Upper lobe of left lung (tissue), 6 donors: ENCODE data around the gene GRIK2. TPM values are rescaled to one million over a fixed set of nuclear protein-coding genes. Genes with fewer than 3 reads are reported as not detected.

Experiments
- ATAC-seq, 2 donors: fragments of 200-7000 bp; cut with Tn5 transposase; one replicate each; pipeline ENCODE4 v1.9.1; 2022; ENCODE audit warnings: mild to moderate bottlenecking in 2 of 2, moderate library complexity in 2 of 2; ENCODE audit not compliant: low FRiP score in 2 of 2
- DNase-seq, 2 donors: peaks; one replicate each; pipeline ENCODE4 v3.0.0-alpha.2; 2019 to 2020
- H3K27ac ChIP-seq, 4 donors: fragments of 200-600 bp; sonication (generic); one replicate each; pipeline ENCODE4 v1.5.1; 2016 to 2019
- H3K27me3 ChIP-seq, 4 donors: fragments of 200-600 bp; sonication (generic); one replicate each; pipeline ENCODE4 v1.5.1; 2017 to 2019
- H3K36me3 ChIP-seq, 4 donors: fragments of 200-600 bp; sonication (generic); one replicate each; pipeline ENCODE4 v1.5.1; 2016 to 2019
- H3K4me1 ChIP-seq, 4 donors: fragments of 200-600 bp; sonication (generic); one replicate each; pipeline ENCODE4 v1.5.1; 2018 to 2019
- H3K4me3 ChIP-seq, 4 donors: fragments of 200-600 bp; sonication (generic); one replicate each; pipeline ENCODE4 v1.5.1; 2017 to 2019; ENCODE audit warnings: mild to moderate bottlenecking in 2 of 4, moderate library complexity in 1 of 4
- H3K9me3 ChIP-seq, 4 donors: fragments of 200-600 bp; sonication (generic); one replicate each; pipeline ENCODE4 v1.5.1; 2018 to 2019
- EP300 ChIP-seq, 4 donors: sonication (generic); formaldehyde crosslinking; IDR thresholded peaks; one replicate each; pipeline ENCODE4 v1.5.1; 2017; ENCODE audit warnings: antibody characterized with exemption in 4 of 4, control low read depth in 2 of 4
- POLR2A ChIP-seq, 4 donors: fragments of 450-650 bp; IDR thresholded peaks; one replicate each; pipeline ENCODE4 v1.5.1; 2016 to 2017; ENCODE audit warnings: antibody characterized with exemption in 4 of 4, mild to moderate bottlenecking in 2 of 4
- POLR2AphosphoS5 ChIP-seq, 2 donors: sonication (generic); formaldehyde crosslinking; IDR thresholded peaks; one replicate each; pipeline ENCODE4 v1.5.1; 2017; ENCODE audit warnings: antibody characterized with exemption in 2 of 2
- WGBS, 2 donors: methylation state at CpG; one replicate each; pipeline ENCODE4 v1.1.5; 2017 to 2018; 5-methylcytosine and 5-hydroxymethylcytosine counted together
- total RNA-seq, 6 donors: library from RNA; depleted of rRNA in 4 of 6; stranded (reverse); fragments of >200 nt in 4 of 6; gene quantifications; one replicate each; pipeline versions ENCODE4 v1.1.0 to v1.2.1, GENCODE V29; 2016 to 2021
- TF ChIP-seq, protein P1 (sequence below), 6 experiments: fragments of 450-650 bp in 4 of 6; fragments of 200-600 bp in 2 of 6; sonication (generic) in 2 of 6; IDR thresholded peaks; one replicate each; pipeline ENCODE4 v1.5.1; 2016 to 2019; ENCODE audit warnings: antibody characterized with exemption in 6 of 6
- donor health status: DM: no; HTN: no; CAD: no; lungs with moderate emphysema.
- donor health status: DM: no; HTN: yes; CAD: no; lungs with severe emphysema.

Gene GRIK2
- total RNA-seq, 6 donors from 2014 or later: 0.07 to 1.2 (median 0.50) TPM; not detected in 2

DNA sequence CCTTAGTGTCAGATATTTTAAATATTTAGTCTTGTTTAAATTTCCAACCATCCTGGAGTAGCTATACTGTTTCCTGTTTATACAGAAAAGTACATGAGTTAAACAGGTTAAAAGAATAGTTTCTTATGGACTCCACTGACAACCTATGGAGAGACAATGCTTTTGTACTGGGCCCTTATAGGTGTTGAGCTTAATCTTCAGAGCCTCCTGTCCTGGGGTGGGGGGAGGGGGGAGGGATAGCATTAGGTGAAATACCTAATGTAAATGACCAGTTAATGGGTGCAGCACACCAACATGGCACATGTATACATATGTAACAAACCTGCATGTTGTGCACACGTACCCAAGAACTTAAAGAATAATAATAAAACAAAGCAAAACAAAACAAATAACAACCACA lies 322.9 kb downstream of the GRIK2 start:
- H3K4me1 ChIP-seq: no peaks in the 10 kb centered on the region
- no peak overlapping the region for H3K27ac ChIP-seq
- no peaks in the 10 kb centered on the region for H3K36me3 ChIP-seq
- no peak for TF ChIP-seq POLR2A (IDR thresholded peaks at IDR 0.05)
- no peak for TF ChIP-seq POLR2AphosphoS5 (IDR thresholded peaks at IDR 0.05)
- TF ChIP-seq, protein P1, sequence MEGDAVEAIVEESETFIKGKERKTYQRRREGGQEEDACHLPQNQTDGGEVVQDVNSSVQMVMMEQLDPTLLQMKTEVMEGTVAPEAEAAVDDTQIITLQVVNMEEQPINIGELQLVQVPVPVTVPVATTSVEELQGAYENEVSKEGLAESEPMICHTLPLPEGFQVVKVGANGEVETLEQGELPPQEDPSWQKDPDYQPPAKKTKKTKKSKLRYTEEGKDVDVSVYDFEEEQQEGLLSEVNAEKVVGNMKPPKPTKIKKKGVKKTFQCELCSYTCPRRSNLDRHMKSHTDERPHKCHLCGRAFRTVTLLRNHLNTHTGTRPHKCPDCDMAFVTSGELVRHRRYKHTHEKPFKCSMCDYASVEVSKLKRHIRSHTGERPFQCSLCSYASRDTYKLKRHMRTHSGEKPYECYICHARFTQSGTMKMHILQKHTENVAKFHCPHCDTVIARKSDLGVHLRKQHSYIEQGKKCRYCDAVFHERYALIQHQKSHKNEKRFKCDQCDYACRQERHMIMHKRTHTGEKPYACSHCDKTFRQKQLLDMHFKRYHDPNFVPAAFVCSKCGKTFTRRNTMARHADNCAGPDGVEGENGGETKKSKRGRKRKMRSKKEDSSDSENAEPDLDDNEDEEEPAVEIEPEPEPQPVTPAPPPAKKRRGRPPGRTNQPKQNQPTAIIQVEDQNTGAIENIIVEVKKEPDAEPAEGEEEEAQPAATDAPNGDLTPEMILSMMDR (IDR thresholded peaks at IDR 0.05): no peak
- TF ChIP-seq EP300 (IDR thresholded peaks at IDR 0.05): no peak
- DNase-seq (no peak), ATAC-seq (no peak)
- no peak overlapping the region for H3K4me3 ChIP-seq
- 82 to 83% methylated on average over 1 of the region's 1 CpG for WGBS, 2 donors
- no peaks in the 10 kb centered on the region for H3K9me3 ChIP-seq
- H3K27me3 ChIP-seq: no peaks in the 10 kb centered on the region

DNA sequence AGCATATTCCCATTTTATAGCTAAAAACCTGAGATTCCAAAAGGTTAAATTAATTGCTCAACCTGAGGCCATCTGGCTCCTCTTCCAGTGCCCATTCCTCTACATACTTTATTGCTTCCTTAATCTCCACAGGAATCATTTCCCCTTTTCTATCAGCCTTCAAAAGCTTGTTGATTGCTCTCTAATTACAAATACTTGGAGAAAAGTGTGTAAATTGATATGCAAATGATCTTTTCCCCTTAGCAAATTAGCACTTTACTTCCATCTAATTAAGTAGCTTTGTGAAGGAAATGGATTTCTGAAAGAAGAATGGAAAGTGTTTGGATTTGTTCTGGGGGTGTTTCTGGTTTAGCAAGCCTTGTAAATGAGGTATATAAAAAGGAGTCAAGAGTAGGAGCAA lies 323.3 kb downstream of the GRIK2 start:
- no peak overlapping the region for H3K27ac ChIP-seq
- DNase-seq (no peak), ATAC-seq (no peak)
- H3K36me3 ChIP-seq: no peaks in the 10 kb centered on the region
- H3K4me3 ChIP-seq: no peak overlapping the region
- H3K4me1 ChIP-seq: no peaks in the 10 kb centered on the region
- no peaks in the 10 kb centered on the region for H3K27me3 ChIP-seq
- TF ChIP-seq, protein P1 (IDR thresholded peaks at IDR 0.05): no peak
- no peak for TF ChIP-seq POLR2AphosphoS5 (IDR thresholded peaks at IDR 0.05)
- TF ChIP-seq EP300 (IDR thresholded peaks at IDR 0.05): no peak
- TF ChIP-seq POLR2A (IDR thresholded peaks at IDR 0.05): no peak
- no peaks in the 10 kb centered on the region for H3K9me3 ChIP-seq

DNA sequence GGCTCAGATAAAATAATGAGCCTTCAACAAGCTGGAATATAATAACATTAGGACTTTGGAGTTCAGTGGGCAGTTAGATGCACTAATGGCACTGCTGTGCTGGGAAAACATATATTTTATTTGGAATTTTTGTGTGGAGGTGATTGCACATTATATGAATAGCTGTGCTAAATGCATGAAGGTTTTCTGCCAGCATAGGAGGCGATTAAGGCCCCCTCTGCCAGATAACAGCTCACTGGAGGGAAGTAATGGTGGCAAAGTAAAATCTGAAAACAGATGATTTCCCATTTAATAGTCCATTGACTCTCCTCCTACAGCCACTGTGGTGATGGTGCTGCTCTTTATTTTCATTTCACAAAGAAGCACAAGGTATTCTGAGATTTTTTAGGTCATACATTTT lies 326.0 kb downstream of the GRIK2 start:
- H3K27me3 ChIP-seq: no peaks in the 10 kb centered on the region
- WGBS, 2 donors: 63 to 65% methylated on average over 1 of the region's 1 CpG
- DNase-seq: no peak
- TF ChIP-seq POLR2A (IDR thresholded peaks at IDR 0.05) (no peak), POLR2AphosphoS5 (IDR thresholded peaks at IDR 0.05) (no peak), EP300 (IDR thresholded peaks at IDR 0.05) (no peak)
- TF ChIP-seq, protein P1 (IDR thresholded peaks at IDR 0.05): no peak
- H3K4me1 ChIP-seq: no peaks in the 10 kb centered on the region
- H3K36me3 ChIP-seq: no peaks in the 10 kb centered on the region
- ATAC-seq: no peak
- no peak overlapping the region for H3K4me3 ChIP-seq
- no peak overlapping the region for H3K27ac ChIP-seq
- no peaks in the 10 kb centered on the region for H3K9me3 ChIP-seq

DNA sequence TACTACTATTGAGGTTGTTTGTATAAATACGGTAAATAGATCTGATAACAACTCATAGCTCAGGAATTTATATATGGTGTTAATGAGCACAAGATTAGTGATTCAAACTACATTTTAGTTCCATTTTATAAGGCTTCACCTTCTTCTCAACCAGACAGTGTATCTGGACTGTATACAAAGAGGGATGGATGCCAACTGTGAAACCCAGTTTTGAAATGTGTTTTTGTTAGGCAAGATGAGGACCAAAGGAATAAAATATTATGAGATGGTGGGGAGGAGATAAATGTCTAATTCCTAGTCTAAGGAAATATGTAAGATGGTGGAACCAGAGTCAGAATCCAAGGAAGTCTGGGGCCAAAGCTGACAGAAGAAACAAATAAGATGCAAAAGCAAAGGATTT lies 329.0 kb downstream of the GRIK2 start:
- WGBS, 2 donors: 96 to 97% methylated on average over 1 of the region's 1 CpG
- H3K36me3 ChIP-seq: no peaks in the 10 kb centered on the region
- no peaks in the 10 kb centered on the region for H3K27me3 ChIP-seq
- ATAC-seq (no peak), DNase-seq (no peak)
- TF ChIP-seq POLR2A (IDR thresholded peaks at IDR 0.05): no peak
- TF ChIP-seq, protein P1 (IDR thresholded peaks at IDR 0.05): no peak
- no peak for TF ChIP-seq EP300 (IDR thresholded peaks at IDR 0.05)
- TF ChIP-seq POLR2AphosphoS5 (IDR thresholded peaks at IDR 0.05): no peak
- H3K27ac ChIP-seq: no peak overlapping the region
- H3K4me1 ChIP-seq: no peaks in the 10 kb centered on the region
- H3K9me3 ChIP-seq: no peaks in the 10 kb centered on the region
- H3K4me3 ChIP-seq: no peak overlapping the region

DNA sequence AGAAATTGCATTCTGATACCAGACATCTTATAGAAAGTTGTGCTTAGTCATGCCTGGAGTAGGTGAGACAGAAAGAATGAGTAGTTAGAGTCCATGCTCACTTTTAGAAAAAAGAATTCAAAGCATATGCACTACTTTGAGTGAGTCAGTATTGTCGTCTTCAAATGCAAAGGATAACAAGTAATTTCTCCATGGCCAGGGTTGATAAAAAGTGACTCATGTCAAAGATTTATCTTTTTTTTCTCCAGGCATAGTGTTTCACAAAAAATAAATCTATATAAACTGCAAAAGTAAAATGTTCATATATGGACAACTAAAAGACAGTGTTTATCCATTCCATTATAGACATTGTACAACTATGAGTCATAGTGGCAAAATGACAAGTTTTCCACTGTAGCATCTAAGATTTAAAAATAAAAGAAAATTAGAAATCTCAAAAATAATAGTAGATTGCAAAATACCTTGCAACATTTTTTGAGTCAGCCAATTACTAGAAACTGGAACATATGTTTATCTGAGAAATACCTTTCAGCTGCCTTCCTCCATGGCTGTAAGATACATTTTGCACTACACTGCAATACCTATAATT lies 329.6 kb downstream of the GRIK2 start:
- no peaks in the 10 kb centered on the region for H3K4me1 ChIP-seq
- H3K27me3 ChIP-seq: no peaks in the 10 kb centered on the region
- no peaks in the 10 kb centered on the region for H3K9me3 ChIP-seq
- ATAC-seq: no peak
- no peak overlapping the region for H3K4me3 ChIP-seq
- TF ChIP-seq EP300 (IDR thresholded peaks at IDR 0.05) (no peak), POLR2AphosphoS5 (IDR thresholded peaks at IDR 0.05) (no peak), POLR2A (IDR thresholded peaks at IDR 0.05) (no peak)
- TF ChIP-seq, protein P1 (IDR thresholded peaks at IDR 0.05): no peak
- no peaks in the 10 kb centered on the region for H3K36me3 ChIP-seq
- WGBS, 2 donors: 58 to 67% methylated on average over 1 of the region's 1 CpG
- H3K27ac ChIP-seq: no peak overlapping the region
- no peak for DNase-seq
